SK-N-SH (cell line): Measurements from ENCODE around the gene TCL1B. TPM values are rescaled to one million over a fixed set of nuclear protein-coding genes. Genes with fewer than 3 reads are reported as not detected.

Experiments
- CTCF ChIA-PET: fragments of 300-600, 350-600 bp; formaldehyde crosslinking; extraction: SDS; loops from one replicate; lab custom pipeline; 2021; lab: Yijun Ruan, JAX
- POLR2A ChIA-PET: fragments of 350-600 bp; sonication (Branson Sonifier 250); formaldehyde crosslinking; extraction: SDS; loops from one replicate; lab custom pipeline; 2020; ENCODE audit warnings: antibody characterized with exemption, inconsistent platforms; lab: Yijun Ruan, JAX
- DNase-seq: peaks from one replicate; pipeline ENCODE4 v3.0.0; 2012
- H2AFZ ChIP-seq: fragments of 200-600 bp; sonication (generic); 2 replicates; pipeline ENCODE4 v1.8.1; 2016; ENCODE audit warnings: antibody characterized with exemption, mild to moderate bottlenecking, low read depth
- H3F3A ChIP-seq: fragments of 200-600 bp; sonication (generic); replicated peaks from 2 replicates; pipeline ENCODE3; 2016; ENCODE audit warnings: antibody characterized with exemption, mild to moderate bottlenecking; ENCODE audit not compliant: insufficient read depth
- H3K27ac ChIP-seq, 2 experiments: fragments of 200-500 bp in 1 of 2; fragments of 200-600 bp in 1 of 2; sonication (Bioruptor generic) in 1 of 2; sonication (generic), shearing (Covaris generic) in 1 of 2; 2 replicates each; pipeline versions ENCODE4 v1.5.1 to v1.6.1; 2014 to 2016; ENCODE audit warnings: low read depth in 2 of 2, inconsistent platforms in 1 of 2, low read length in 1 of 2, mild to moderate bottlenecking in 1 of 2, mixed read lengths in 1 of 2
- H3K27me3 ChIP-seq: fragments of 200-600 bp; sonication (generic), shearing (Covaris generic); 2 replicates; pipeline ENCODE4 v1.6.1; 2016; ENCODE audit warnings: mixed run types; ENCODE audit not compliant: insufficient read depth
- H3K36me3 ChIP-seq, 2 experiments: fragments of 200-500 bp in 1 of 2; fragments of 200-600 bp in 1 of 2; sonication (Bioruptor generic) in 1 of 2; sonication (generic) in 1 of 2; replicated peaks in 1 of 2; 2 replicates each; pipeline versions ENCODE3 to v1.5.1; 2014 to 2016; ENCODE audit warnings: low read length in 1 of 2, mild to moderate bottlenecking in 1 of 2; ENCODE audit not compliant: insufficient read depth in 2 of 2, control insufficient read depth in 1 of 2
- H3K4me1 ChIP-seq, 2 experiments: fragments of 200-500 bp in 1 of 2; fragments of 200-600 bp in 1 of 2; sonication (Bioruptor generic) in 1 of 2; sonication (generic), shearing (Covaris generic) in 1 of 2; 2 replicates each; pipeline versions ENCODE4 v1.5.1 to v1.6.1; 2014 to 2016; ENCODE audit warnings: low read depth in 1 of 2, low read length in 1 of 2, mixed run types in 1 of 2; ENCODE audit not compliant: insufficient read depth in 2 of 2, control insufficient read depth in 1 of 2
- H3K4me2 ChIP-seq: fragments of 200-600 bp; sonication (generic), shearing (Covaris generic); 2 replicates; pipeline ENCODE4 v1.6.1; 2017; ENCODE audit warnings: mixed run types
- H3K4me3 ChIP-seq, 2 experiments: fragments of 200-500 bp in 1 of 2; fragments of 200-600 bp in 1 of 2; sonication (Bioruptor generic) in 1 of 2; sonication (generic), shearing (Covaris generic) in 1 of 2; 2 replicates each; pipeline versions ENCODE4 v1.5.1 to v1.8.1; 2014 to 2016; ENCODE audit warnings: low read depth in 2 of 2, inconsistent platforms in 1 of 2, low read length in 1 of 2, mild to moderate bottlenecking in 1 of 2, mixed read lengths in 1 of 2, moderate library complexity in 1 of 2
- H3K79me2 ChIP-seq: fragments of 200-600 bp; sonication (generic); 2 replicates; pipeline ENCODE4 v1.8.1; 2017; ENCODE audit warnings: mild to moderate bottlenecking; ENCODE audit not compliant: insufficient read depth
- H3K9ac ChIP-seq: fragments of 200-600 bp; sonication (generic); 2 replicates; pipeline ENCODE4 v1.6.1; 2017; ENCODE audit warnings: mixed run types
- H3K9me2 ChIP-seq: fragments of 200-600 bp; sonication (generic); 2 replicates; pipeline ENCODE4 v1.6.1; 2017; ENCODE audit warnings: mixed run types
- H3K9me3 ChIP-seq: fragments of 200-600 bp; sonication (generic); 2 replicates; pipeline ENCODE4 v1.6.1; 2017; ENCODE audit warnings: mixed run types, mild to moderate bottlenecking, moderate library complexity
- H4K20me1 ChIP-seq: fragments of 200-600 bp; sonication (generic); 2 replicates; pipeline ENCODE4 v1.6.1; 2017; ENCODE audit warnings: mild to moderate bottlenecking, mixed run types; ENCODE audit not compliant: insufficient read depth
- CHD2 ChIP-seq: fragments of 150-350 bp; IDR thresholded peaks from 2 replicates; pipeline ENCODE4 v1.6.1; 2018; ENCODE audit warnings: low read length; ENCODE audit not compliant: partially characterized antibody
- ELF1 ChIP-seq: IDR thresholded peaks from 2 replicates; pipeline ENCODE4 v1.4.0; 2012
- FOSL2 ChIP-seq: IDR thresholded peaks from 2 replicates; pipeline ENCODE4 v1.4.0; 2012; ENCODE audit warnings: low read depth, mild to moderate bottlenecking, moderate library complexity, borderline replicate concordance
- FOXJ3 ChIP-seq: sonication (generic); formaldehyde crosslinking; IDR thresholded peaks from 2 replicates; pipeline ENCODE4 v1.5.1; 2020; ENCODE audit warnings: mild to moderate bottlenecking, missing genetic modification reagents
- FOXM1 ChIP-seq: IDR thresholded peaks from 2 replicates; pipeline ENCODE4 v1.4.0; 2012; ENCODE audit warnings: low read depth, mild to moderate bottlenecking
- GATA2 ChIP-seq: sonication (generic); formaldehyde crosslinking; IDR thresholded peaks from 2 replicates; pipeline ENCODE4 v1.5.0; 2020; ENCODE audit warnings: mild to moderate bottlenecking, missing genetic modification reagents
- JUND ChIP-seq: IDR thresholded peaks from 2 replicates; pipeline ENCODE4 v1.4.0; 2012
- MEF2A ChIP-seq: IDR thresholded peaks from 2 replicates; pipeline ENCODE4 v1.4.0; 2012; ENCODE audit warnings: low read depth, borderline replicate concordance
- MXI1 ChIP-seq: IDR thresholded peaks from 2 replicates; pipeline ENCODE4 v1.6.1; 2012; ENCODE audit warnings: mild to moderate bottlenecking, low read depth, low read length, improper control_type of control experiment
- NRF1 ChIP-seq: IDR thresholded peaks from 2 replicates; pipeline ENCODE4 v1.6.1; 2012; ENCODE audit warnings: low read depth, mild to moderate bottlenecking, low read length
- RAD21 ChIP-seq: IDR thresholded peaks from 2 replicates; pipeline ENCODE4 v1.6.1; 2012; ENCODE audit warnings: mild to moderate bottlenecking, low read length
- RCOR1 ChIP-seq: fragments of 150-350 bp; IDR thresholded peaks from 2 replicates; pipeline ENCODE4 v1.6.1; 2017; ENCODE audit warnings: antibody characterized with exemption, low read length
- RFX5 ChIP-seq: IDR thresholded peaks from 2 replicates; pipeline ENCODE4 v1.6.1; 2012; ENCODE audit warnings: mild to moderate bottlenecking, improper control_type of control experiment, low read length
- SIN3A ChIP-seq: IDR thresholded peaks from 2 replicates; pipeline ENCODE4 v1.6.1; 2012; ENCODE audit warnings: low read depth, mild to moderate bottlenecking, low read length, moderate library complexity, borderline replicate concordance
- SMC3 ChIP-seq: IDR thresholded peaks from 2 replicates; pipeline ENCODE4 v1.6.1; 2012; ENCODE audit warnings: low read depth, low read length, improper control_type of control experiment
- TAF1 ChIP-seq: IDR thresholded peaks from 2 replicates; pipeline ENCODE4 v1.6.1; 2012; ENCODE audit warnings: low read depth, mild to moderate bottlenecking, low read length, moderate library complexity, borderline replicate concordance
- TCF12 ChIP-seq: IDR thresholded peaks from 2 replicates; pipeline ENCODE4 v1.4.0; 2012
- YY1 ChIP-seq: IDR thresholded peaks from 2 replicates; pipeline ENCODE4 v1.4.0; 2012; ENCODE audit warnings: low read depth, mild to moderate bottlenecking
- WGBS: methylation state at CpG from one replicate; pipeline ENCODE4 v1.1.6; 2017; ENCODE audit warnings: low lambda C conversion rate; 5-methylcytosine and 5-hydroxymethylcytosine counted together
- polyA plus RNA-seq, 3 experiments: library from polyadenylated mRNA; depleted of rRNA; stranded (reverse); fragments of >200 nt; gene quantifications; 2 replicates each; pipeline ENCODE4 v1.2.3, GENCODE V29; 2012
- TF ChIP-seq, protein P1 (sequence below): IDR thresholded peaks from 2 replicates; pipeline ENCODE4 v1.6.1; 2012; ENCODE audit warnings: mild to moderate bottlenecking, low read depth, low read length, moderate library complexity
- TF ChIP-seq, protein P2 (sequence below): fragments of 200-600 bp; sonication (generic); IDR thresholded peaks from 2 replicates; pipeline ENCODE4 v1.6.1; 2017; ENCODE audit warnings: antibody characterized with exemption, mild to moderate bottlenecking, moderate library complexity
- TF ChIP-seq, protein P3 (sequence below): fragments of 150-350 bp; IDR thresholded peaks from 2 replicates; pipeline ENCODE4 v1.6.1; 2016; ENCODE audit warnings: mild to moderate bottlenecking, low read depth, low read length
- TF ChIP-seq, protein P4 (sequence below): IDR thresholded peaks from 2 replicates; pipeline ENCODE4 v1.4.0; 2012; ENCODE audit warnings: low read depth, borderline replicate concordance

Gene TCL1B
- polyA plus RNA-seq, 1 of the 3 experiments (the other 2 are of a cell fraction): not detected

DNA sequence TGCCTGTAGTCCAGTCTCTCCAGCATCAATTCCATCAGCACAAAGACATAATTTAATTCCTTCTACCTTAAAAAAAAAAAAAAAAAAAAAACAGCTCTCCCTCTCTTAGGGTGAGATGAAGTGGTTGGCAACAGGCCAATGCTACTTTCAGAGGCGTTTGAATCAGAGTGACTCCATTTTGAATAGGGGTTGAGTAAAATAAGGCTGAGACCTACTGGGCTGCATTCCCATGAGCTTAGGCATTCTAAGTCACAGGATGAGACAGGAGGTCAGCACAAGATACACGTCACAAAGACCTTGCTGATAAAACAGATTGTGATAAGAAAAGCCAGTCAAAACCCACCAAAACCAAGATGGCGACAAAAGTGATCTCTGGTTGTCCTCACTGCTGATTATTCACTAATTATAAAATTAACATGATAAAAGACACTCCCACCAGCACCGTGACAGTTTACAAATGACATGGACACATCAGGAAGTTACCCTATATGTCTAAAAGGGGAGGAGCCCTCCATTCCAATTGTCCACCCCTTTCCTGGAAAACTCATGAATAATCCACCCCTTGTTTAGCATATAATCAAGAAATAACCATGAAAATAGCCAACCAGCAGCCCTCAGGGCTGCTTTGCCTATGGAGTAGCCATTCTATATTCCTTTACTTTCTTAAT is 6.9 kb upstream of the TCL1B start (continued):
- TF ChIP-seq, protein P1, sequence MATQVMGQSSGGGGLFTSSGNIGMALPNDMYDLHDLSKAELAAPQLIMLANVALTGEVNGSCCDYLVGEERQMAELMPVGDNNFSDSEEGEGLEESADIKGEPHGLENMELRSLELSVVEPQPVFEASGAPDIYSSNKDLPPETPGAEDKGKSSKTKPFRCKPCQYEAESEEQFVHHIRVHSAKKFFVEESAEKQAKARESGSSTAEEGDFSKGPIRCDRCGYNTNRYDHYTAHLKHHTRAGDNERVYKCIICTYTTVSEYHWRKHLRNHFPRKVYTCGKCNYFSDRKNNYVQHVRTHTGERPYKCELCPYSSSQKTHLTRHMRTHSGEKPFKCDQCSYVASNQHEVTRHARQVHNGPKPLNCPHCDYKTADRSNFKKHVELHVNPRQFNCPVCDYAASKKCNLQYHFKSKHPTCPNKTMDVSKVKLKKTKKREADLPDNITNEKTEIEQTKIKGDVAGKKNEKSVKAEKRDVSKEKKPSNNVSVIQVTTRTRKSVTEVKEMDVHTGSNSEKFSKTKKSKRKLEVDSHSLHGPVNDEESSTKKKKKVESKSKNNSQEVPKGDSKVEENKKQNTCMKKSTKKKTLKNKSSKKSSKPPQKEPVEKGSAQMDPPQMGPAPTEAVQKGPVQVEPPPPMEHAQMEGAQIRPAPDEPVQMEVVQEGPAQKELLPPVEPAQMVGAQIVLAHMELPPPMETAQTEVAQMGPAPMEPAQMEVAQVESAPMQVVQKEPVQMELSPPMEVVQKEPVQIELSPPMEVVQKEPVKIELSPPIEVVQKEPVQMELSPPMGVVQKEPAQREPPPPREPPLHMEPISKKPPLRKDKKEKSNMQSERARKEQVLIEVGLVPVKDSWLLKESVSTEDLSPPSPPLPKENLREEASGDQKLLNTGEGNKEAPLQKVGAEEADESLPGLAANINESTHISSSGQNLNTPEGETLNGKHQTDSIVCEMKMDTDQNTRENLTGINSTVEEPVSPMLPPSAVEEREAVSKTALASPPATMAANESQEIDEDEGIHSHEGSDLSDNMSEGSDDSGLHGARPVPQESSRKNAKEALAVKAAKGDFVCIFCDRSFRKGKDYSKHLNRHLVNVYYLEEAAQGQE: no peak
- TF ChIP-seq TCF12: no peak
- TF ChIP-seq TAF1: no peak
- TF ChIP-seq CHD2: no peak

DNA sequence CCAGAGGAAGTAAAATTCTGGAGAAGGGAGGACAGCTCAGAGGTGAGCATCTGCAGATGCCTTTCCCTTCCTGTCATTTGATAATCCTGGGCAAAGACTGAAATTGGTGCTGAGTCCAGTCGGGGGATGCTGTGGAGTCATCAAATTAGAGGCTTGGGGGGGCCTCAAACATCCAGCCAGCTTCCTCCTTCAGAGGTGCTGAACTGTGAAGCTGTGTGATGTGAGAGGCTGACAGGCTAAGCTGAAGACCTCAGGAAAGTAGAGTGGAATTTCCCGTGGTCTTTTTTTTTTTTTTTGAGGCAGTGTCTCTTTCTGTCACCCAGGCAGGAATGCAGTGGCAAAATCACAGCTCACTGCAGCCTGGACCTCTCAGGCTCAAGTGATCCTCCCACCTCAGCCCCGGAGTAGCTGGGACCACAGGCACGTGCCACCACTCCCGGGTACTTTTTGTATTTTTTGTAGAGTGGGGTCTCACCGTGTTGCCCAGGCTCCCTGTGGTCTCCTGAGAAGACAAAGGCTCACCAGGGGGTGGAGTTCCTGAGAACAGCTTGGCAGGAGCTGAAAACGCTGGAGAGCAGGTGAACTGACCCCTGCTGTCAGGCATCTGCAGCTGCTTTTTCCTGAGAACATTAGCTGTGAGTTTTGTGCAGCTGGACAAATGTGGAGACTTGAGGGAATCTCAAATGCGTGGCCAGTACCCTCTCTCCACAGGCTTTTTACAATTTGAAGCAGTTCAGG is 6.1 kb upstream of the TCL1B start:
- no peak for DNase-seq
- TF ChIP-seq, protein P2, sequence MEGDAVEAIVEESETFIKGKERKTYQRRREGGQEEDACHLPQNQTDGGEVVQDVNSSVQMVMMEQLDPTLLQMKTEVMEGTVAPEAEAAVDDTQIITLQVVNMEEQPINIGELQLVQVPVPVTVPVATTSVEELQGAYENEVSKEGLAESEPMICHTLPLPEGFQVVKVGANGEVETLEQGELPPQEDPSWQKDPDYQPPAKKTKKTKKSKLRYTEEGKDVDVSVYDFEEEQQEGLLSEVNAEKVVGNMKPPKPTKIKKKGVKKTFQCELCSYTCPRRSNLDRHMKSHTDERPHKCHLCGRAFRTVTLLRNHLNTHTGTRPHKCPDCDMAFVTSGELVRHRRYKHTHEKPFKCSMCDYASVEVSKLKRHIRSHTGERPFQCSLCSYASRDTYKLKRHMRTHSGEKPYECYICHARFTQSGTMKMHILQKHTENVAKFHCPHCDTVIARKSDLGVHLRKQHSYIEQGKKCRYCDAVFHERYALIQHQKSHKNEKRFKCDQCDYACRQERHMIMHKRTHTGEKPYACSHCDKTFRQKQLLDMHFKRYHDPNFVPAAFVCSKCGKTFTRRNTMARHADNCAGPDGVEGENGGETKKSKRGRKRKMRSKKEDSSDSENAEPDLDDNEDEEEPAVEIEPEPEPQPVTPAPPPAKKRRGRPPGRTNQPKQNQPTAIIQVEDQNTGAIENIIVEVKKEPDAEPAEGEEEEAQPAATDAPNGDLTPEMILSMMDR: no peak
- TF ChIP-seq RAD21 (no peak), SMC3 (no peak), JUND (no peak), NRF1 (no peak), MXI1 (no peak), FOXJ3 (CRISPR knock-in tag) (no peak), FOSL2 (no peak), ELF1 (no peak), GATA2 (CRISPR knock-in tag) (no peak), MEF2A (no peak), SIN3A (no peak), YY1 (no peak), RFX5 (no peak), RCOR1 (no peak), FOXM1 (no peak)
- TF ChIP-seq, protein P3, sequence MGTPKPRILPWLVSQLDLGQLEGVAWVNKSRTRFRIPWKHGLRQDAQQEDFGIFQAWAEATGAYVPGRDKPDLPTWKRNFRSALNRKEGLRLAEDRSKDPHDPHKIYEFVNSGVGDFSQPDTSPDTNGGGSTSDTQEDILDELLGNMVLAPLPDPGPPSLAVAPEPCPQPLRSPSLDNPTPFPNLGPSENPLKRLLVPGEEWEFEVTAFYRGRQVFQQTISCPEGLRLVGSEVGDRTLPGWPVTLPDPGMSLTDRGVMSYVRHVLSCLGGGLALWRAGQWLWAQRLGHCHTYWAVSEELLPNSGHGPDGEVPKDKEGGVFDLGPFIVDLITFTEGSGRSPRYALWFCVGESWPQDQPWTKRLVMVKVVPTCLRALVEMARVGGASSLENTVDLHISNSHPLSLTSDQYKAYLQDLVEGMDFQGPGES: no peak
- TF ChIP-seq, protein P4, sequence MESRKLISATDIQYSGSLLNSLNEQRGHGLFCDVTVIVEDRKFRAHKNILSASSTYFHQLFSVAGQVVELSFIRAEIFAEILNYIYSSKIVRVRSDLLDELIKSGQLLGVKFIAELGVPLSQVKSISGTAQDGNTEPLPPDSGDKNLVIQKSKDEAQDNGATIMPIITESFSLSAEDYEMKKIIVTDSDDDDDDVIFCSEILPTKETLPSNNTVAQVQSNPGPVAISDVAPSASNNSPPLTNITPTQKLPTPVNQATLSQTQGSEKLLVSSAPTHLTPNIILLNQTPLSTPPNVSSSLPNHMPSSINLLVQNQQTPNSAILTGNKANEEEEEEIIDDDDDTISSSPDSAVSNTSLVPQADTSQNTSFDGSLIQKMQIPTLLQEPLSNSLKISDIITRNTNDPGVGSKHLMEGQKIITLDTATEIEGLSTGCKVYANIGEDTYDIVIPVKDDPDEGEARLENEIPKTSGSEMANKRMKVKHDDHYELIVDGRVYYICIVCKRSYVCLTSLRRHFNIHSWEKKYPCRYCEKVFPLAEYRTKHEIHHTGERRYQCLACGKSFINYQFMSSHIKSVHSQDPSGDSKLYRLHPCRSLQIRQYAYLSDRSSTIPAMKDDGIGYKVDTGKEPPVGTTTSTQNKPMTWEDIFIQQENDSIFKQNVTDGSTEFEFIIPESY: no peak
- Histone ChIP-seq H3K9ac (no peak overlapping the region), H3K9me2 (no peaks in the 10 kb centered on the region), H3K27ac (no peak overlapping the region), H3K9me3 (no peaks in the 10 kb centered on the region), H4K20me1 (no peaks in the 10 kb centered on the region), H3K4me1 (no peaks in the 10 kb centered on the region), H3K36me3 (no peaks in the 10 kb centered on the region), H3K4me2 (no peak overlapping the region), H3F3A (no peaks in the 10 kb centered on the region), H3K79me2 (no peaks in the 10 kb centered on the region), H3K27me3 (no peaks in the 10 kb centered on the region), H3K4me3 (no peak overlapping the region), H2AFZ (no peak overlapping the region)
- POLR2A ChIA-PET: no interaction called here
- WGBS: 9% methylated on average over 7 of the region's 8 CpGs
- CTCF ChIA-PET: interaction anchor here (1.0 to 1.4 kb wide), 4 partner anchors 12 to 119 kb away, joined by 3 read pairs; no protein-coding TSS in a partner anchor
